Fibroblast of peridontal ligament (primary cell): ENCODE measurements around the gene TTLL11.
A peak's percentile ranks its signal among the peaks of the same experiment; 100 is the strongest.
"Not testable (repeated sequence)": the region's sequence is repeated elsewhere in the genome, so short reads cannot be mapped to it uniquely, and the experiment has no call there.

Experiments
- DNase-seq: peaks from one replicate; pipeline ENCODE4 v3.0.0-alpha.2; 2010; ENCODE audit errors: extremely low read depth

The TTLL11 gene

DNA sequence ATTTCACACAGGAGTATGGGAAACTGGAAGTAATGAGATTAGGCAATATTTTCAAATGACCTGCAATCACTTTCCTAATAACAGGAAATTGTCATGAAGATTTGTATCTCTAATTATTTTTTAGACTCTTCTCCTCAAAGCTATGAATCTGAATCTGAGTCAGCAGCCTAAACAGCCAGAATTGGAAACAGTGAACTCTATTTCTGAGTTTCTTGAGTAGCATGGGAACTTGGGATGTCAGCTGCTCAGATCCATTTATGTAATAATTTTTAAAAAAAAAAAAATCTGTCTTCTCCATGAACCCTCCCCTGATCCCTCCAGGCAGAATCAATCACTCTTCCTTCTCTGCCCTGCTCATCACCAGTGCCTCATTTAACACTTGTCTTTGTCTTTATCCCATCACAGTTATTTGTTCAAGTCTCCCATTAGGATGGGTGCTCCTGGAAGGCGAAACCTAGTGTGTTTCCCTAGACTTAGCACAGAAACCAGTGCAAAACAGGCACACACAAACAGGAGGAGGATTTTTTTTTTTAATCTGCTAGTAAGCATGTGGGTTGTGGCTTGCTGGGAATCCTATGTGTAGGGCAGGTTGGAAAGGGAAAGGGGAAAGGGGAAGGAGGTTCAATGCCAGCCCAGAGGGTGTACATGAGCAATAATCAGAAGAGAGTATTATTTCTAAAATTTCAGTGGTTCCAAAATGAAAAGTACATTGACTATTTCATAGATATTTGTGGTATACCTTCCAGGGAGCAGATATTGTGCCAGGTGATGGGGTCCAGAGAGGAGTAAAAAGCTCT is 186.8 kb downstream of the TTLL11 start:
- peak; percentile 82 for DNase-seq

- peak; percentile 100 for DNase-seq
Measured at GRCh38 chr9:121902461-121903135, 190.5 kb downstream of the TTLL11 start.

DNA sequence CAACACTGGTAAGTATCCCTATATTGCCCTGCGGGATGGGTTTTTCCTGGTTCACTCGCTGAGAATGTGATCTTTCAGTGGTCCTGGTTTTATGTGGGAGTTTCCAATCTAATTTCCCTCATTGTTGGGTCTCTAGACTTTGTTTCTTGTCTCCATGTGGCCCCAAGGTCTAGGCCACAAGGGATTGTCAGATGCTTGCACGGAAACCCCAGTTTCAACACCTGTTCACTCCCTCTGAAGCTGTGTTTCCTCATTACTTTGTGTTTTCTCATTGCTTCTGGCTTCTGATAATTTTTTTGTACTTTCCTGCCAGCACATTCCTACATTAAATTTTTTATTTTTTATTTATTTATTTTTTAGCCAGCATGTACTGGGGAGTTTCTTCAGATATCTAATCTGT is 191.5 kb downstream of the TTLL11 start:
- peak; percentile 37 for DNase-seq

DNA sequence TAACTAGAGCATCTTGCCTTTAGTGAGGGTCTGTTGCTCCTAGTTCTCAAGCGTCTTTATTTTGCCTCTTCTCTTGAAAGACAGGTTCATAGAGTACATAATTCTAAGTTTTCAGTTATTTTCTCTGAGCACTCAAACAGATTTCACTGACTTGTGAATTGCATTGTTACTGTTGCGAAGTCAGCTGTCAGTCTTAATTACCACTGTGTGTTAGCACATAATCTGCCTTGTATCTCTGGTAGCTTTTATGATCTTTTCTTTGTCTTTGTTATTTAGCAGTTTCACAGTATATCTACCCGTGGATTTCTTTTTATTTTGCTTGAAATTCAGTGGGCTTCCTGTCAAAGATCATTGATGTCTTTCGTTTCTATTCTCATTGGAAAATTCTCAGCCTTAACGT is 192.9 kb downstream of the TTLL11 start:
- no peak for DNase-seq

GRCh38 chr9:121898856-121899255 is 194.3 kb downstream of the TTLL11 start:
- no peak for DNase-seq

DNA sequence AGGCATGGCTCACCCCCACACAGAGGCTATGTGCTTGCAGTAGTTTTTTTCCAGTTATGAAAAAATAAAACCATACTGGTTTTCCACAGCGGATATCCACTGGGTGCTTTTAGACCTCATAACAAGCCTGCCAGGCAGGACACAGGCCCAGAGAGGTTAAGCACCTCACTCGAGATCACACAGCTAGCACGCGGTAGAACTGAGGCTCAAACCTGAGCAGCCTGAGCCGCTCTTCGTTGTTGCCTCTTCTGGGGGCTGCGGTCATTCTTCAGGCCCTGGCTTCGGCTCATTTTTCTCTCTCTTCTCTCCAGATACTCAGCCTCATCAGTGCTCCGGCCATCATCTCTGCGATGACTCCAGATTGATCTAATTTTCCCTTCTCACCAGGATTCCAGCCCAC is 196.0 kb downstream of the TTLL11 start:
- DNase-seq, result no peak

DNA sequence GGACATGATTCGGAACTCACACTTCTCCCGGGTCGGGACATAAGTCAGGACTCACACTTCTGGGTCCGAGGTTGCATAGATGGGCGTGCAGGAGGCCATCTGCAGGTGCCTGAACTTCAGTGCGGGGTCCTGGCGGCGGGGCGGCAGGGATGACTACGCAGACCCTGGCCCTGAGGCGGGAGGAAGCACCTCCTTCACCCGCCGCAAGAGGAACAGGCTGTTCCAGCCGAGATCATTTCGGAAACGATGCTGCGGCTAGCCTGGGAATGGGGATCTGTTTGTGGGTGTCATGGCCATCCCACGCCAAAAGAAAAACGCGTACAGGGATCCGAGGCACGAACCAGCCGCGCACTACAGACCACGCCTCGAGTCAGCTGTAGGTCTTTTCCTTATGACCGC is 196.6 kb downstream of the TTLL11 start:
- no peak for DNase-seq

GRCh38 chr9:121895818-121896544 is 197.1 kb downstream of the TTLL11 start:
- DNase-seq, result no peak

- DNase-seq, result no peak
Measured at GRCh38 chr9:121895358-121895757, 197.8 kb downstream of the TTLL11 start.

- not testable (repeated sequence) for DNase-seq
Measured at GRCh38 chr9:121894380-121894779, 198.7 kb downstream of the TTLL11 start.

GRCh38 chr9:121893786-121894185 is 199.3 kb downstream of the TTLL11 start:
- DNase-seq, result no peak

DNA sequence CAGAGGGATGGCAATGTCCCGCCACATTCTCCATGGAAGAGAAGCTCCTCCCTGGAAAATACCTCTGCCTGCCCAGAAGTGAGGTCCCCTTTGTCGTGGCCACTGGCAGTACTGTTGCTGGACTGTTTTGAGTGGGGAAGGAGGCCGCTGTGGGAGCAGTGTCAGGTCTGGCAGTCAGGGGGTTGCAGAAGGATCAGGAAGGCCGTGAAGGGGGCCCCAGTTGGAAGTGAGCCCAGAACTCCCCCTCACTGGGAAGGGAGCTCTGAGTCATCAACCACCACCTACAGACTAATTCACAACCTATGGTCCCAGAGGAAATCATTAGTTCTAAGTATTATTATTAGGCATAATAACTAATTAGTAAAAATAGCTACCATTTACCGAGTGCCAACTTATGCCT is 200.4 kb downstream of the TTLL11 start:
- no peak for DNase-seq

- DNase-seq, result no peak
Measured at GRCh38 chr9:121890746-121891145, 202.4 kb downstream of the TTLL11 start.

DNA sequence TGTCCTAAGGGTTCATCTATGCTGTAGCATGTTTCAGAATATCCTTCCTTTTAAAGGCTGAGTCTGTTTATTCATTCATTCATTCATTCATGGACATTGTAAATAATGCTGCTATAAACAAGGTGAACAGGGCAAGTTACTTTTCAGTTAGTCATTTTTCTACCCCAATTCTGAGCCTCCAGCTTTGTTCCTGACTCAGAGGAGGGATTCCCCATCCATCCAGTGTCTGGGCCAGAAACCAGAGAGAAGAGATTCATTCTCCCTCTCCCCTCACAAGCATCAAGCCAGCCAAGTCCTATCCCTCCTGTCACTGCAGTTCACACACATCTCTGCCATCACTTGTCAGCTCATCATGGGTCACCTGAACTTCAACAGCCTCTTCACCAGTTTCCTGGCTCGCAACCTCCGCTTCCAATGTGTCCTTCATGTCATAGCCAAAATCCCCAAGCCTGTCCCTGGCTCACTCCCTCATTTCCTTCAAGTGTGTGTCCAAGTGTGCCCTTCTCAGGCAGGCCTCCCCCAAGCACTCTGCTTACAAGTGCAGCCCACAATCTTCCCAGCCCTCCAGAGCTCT is 203.0 kb downstream of the TTLL11 start:
- DNase-seq, result peak; percentile 55

DNA sequence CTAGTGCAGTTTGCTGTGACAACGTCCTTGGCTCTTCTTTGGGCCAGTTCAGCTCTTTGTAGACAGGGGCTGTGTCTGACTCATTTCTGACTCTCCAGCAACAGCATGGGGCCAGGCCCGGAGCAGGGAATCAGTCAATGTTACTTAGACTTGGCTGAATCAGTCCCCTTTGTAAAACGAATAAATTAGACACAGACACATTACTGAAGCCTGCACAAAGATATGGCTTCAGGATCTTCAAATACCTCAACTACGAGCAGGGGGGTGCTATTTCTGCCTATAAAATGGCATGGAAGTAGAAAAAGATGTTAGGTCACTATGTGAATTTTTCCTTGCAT is 204.7 kb downstream of the TTLL11 start:
- DNase-seq, result peak; percentile 75

DNA sequence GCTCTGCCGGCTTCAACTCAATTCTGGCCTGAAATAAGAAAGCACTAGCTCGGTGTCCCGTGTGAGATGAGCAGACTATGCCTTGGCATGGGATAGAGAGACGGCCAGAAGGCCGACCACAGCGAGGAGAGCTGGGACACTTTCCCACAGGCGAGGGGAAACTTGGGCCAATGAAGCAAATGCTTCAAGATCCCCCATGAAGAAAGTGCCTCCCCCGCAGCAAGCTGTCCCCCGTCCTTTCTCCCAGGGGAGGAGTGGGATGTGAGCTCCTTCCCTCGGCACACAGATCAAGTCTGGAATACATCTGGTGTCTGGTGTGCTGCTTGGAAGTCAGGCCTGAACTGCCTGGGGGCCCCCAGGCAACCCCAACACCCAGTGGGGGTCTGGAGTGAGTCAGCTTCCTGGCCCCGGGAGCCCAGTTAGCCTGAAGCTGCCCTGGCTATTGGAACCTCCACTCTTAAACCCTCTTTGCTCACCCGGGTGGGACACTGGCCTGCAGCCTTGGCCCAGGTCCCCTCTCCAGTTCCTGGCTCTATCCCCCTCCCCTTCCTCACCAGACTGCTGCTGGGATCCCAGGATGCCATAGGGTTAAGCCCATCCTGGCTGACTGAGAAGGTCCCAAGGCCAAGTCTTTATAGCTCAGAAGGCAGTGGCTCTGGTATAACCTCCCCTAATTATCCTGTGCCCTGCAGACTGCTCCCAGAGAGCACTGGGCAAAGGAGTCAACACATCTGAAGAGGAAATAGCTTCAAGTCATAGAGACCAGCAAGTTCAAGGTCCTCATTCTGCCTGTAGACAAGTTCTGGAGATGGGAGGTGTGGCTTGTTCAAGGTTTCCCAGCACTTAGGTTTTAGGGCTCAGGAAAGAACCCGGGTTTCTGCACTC is 205.3 kb downstream of the TTLL11 start:
- DNase-seq, result peak; percentile 44

DNA sequence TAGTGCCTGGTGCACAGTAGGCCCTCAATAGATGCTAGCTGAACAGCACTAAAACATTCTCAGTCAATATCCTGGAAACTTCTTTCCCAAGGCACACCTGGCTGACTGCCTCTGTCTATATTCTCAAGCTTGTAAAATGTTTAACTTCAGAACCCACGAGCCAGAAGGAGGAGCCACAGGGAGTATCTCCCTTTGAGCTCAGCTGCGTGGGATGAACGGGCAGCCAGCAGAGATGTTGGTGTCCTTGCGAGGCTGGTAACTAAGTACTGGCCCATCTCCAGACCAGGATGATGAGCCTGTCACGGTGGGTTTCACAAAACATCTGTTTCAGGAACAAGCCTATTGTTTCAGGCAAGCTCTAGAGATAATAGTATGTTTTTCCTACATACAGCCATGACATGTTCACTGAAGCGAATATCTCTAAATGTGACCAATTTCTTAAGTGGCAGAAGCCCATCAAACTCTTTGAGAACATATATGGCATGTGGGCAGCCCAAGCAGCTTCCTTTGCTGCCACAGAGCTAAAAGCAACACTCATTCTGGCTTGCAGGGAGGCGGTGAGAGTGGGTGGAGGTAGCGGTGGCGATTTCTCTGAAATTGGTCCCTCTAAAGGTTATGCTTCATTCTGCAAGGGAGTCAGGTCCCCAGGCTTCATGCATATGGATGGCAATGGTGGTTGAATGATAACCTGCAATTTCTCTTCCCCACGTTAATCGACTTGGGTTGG is 206.2 kb downstream of the TTLL11 start:
- DNase-seq, result no peak

DNA sequence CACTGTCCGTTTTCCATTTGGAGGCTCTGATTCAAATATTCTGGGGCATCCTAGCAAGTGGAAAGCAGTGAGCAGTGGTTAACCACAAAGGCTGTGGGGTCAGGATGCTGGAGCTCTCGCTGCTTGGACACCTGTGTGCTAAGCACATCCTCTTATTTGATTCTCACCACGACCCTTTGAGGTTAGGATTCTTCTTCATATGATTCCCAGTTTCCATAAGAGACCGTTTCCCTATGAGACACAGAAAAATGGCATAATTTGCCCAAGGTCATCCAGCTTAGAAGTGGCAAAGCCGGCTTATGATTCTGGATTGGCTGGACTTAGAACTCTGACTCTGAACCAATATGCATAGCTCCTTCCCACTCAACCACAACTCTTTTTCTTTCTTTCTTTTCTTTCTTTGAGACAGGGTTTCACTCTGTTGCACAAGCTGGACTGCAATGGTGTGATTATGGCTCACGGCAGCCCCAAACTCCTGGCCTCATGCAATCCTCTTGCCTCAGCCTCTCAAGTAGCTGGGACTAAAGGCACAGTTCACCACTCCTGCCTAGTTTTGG is 207.7 kb downstream of the TTLL11 start:
- peak; percentile 80 for DNase-seq

- DNase-seq, result no peak
Measured at GRCh38 chr9:121884057-121884541, 209.0 kb downstream of the TTLL11 start.
